A673 (cell line): ENCODE measurements around the gene EXOSC7. TPM values are rescaled to one million over a fixed set of nuclear protein-coding genes. Genes with fewer than 3 reads are reported as not detected.

Experiments used
- BruUV-seq: library from RNA; stranded (reverse); fragments of 400-500 nt; replicated peaks from 2 replicates; lab custom pipeline; 2021; lab: Mats Ljungman, UMichigan
- CTCF ChIA-PET: fragments of 300-600 bp; sonication (Branson Sonifier 250); formaldehyde crosslinking; loops from one replicate; lab custom pipeline; 2022; ENCODE audit warnings: antibody characterized with exemption; lab: Charles Lee
- POLR2A ChIA-PET: fragments of 300-600 bp; sonication (Branson Sonifier 250); formaldehyde crosslinking; loops from one replicate; lab custom pipeline; 2022; ENCODE audit warnings: antibody characterized with exemption; ENCODE audit not compliant: low non-redundant PET; lab: Charles Lee
- DNase-seq: peaks from one replicate; pipeline ENCODE4 v3.0.0-alpha.2; 2015; ENCODE audit warnings: low spot score
- H3K27ac ChIP-seq: fragments of 200-600 bp; sonication (generic); 2 replicates; pipeline ENCODE4 v1.5.1; 2016; ENCODE audit warnings: mixed run types, low read depth, mild to moderate bottlenecking, mixed read lengths, antibody characterized with exemption, low read length; ENCODE audit not compliant: poor library complexity, severe bottlenecking
- H3K27me3 ChIP-seq: fragments of 200-600 bp; sonication (generic); replicated peaks from 2 replicates; pipeline ENCODE4 v1.6.1; 2017; ENCODE audit warnings: mixed run types, low read depth, mild to moderate bottlenecking, mixed read lengths, antibody characterized with exemption, low read length; ENCODE audit not compliant: insufficient read depth, poor library complexity
- H3K36me3 ChIP-seq: fragments of 200-600 bp; sonication (generic); 2 replicates; pipeline ENCODE4 v1.6.1; 2016; ENCODE audit warnings: mixed run types, mild to moderate bottlenecking, mixed read lengths, antibody characterized with exemption, low read length; ENCODE audit not compliant: insufficient read depth, poor library complexity, severe bottlenecking
- H3K4me1 ChIP-seq: fragments of 200-600 bp; sonication (generic); 2 replicates; pipeline ENCODE4 v1.6.1; 2017; ENCODE audit warnings: mixed run types, mild to moderate bottlenecking, mixed read lengths, antibody characterized with exemption, low read length; ENCODE audit not compliant: insufficient read depth, poor library complexity, severe bottlenecking
- H3K4me3 ChIP-seq: fragments of 200-600 bp; sonication (generic); 2 replicates; pipeline ENCODE4 v1.5.1; 2016; ENCODE audit warnings: low read depth, mixed run types, mild to moderate bottlenecking, mixed read lengths, low read length; ENCODE audit not compliant: poor library complexity, severe bottlenecking
- H3K9me3 ChIP-seq: fragments of 200-600 bp; sonication (generic); 2 replicates; pipeline ENCODE4 v1.6.1; 2016; ENCODE audit warnings: mixed run types, low read depth, mild to moderate bottlenecking, mixed read lengths, antibody characterized with exemption, low read length; ENCODE audit not compliant: poor library complexity, severe bottlenecking
- EZH2 ChIP-seq: fragments of 200-600 bp; sonication (generic); IDR thresholded peaks from 2 replicates; pipeline ENCODE4 v1.6.1; 2017; ENCODE audit warnings: borderline replicate concordance, low read depth, mild to moderate bottlenecking, mixed read lengths, antibody characterized with exemption, low read length; ENCODE audit not compliant: poor library complexity, severe bottlenecking
- intact Hi-C: fragments of 100-400 bp; cut with micrococcal nuclease; formaldehyde crosslinking; loops from one replicate; pipeline ENCODE4 v1.10.0; 2022; ENCODE audit not compliant: unreplicated experiment
- total RNA-seq: library from RNA; stranded (reverse); gene quantifications from 2 replicates; pipeline ENCODE4 v1.2.3, GENCODE V29; 2021
- TF ChIP-seq, protein P1 (sequence below): fragments of 300-800, 200-600 bp; sonication (generic); conservative IDR thresholded peaks from 2 replicates; pipeline ENCODE4 v1.5.1; 2017; ENCODE audit warnings: low read depth, mild to moderate bottlenecking, antibody characterized with exemption, low read length, moderate library complexity, mixed read lengths

Gene EXOSC7
- total RNA-seq, 1 experiment from 2014 or later, result 47.4 TPM

DNA sequence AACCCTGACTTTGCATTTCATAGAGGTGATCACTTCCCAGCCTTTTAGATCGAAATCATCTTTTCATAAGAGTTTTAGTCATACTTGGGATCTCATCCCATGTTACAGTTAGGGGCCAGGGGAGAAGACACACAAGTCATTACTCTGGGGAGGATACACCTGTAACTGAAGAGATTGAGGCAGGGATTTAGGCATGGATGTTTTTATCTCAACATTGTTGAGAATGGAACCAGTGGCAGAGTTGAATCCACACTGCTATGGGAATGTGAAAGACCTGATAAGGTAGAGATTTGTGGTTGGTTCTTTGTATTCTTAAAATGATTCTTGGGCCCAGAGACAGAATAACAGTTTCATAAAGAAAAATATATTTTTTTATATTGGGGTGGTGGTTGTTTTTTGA is 33.8 kb downstream of the EXOSC7 start:
- no peaks in the 10 kb centered on the region for H3K9me3 ChIP-seq
- DNase-seq, result no peak
- ChIA-PET CTCF (no interaction called here), POLR2A (no interaction called here)
- H3K4me3 ChIP-seq, result no peak overlapping the region
- TF ChIP-seq, protein P1, sequence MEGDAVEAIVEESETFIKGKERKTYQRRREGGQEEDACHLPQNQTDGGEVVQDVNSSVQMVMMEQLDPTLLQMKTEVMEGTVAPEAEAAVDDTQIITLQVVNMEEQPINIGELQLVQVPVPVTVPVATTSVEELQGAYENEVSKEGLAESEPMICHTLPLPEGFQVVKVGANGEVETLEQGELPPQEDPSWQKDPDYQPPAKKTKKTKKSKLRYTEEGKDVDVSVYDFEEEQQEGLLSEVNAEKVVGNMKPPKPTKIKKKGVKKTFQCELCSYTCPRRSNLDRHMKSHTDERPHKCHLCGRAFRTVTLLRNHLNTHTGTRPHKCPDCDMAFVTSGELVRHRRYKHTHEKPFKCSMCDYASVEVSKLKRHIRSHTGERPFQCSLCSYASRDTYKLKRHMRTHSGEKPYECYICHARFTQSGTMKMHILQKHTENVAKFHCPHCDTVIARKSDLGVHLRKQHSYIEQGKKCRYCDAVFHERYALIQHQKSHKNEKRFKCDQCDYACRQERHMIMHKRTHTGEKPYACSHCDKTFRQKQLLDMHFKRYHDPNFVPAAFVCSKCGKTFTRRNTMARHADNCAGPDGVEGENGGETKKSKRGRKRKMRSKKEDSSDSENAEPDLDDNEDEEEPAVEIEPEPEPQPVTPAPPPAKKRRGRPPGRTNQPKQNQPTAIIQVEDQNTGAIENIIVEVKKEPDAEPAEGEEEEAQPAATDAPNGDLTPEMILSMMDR, result no peak
- TF ChIP-seq EZH2, result no peak
- peaks cover 22% of the 10 kb centered on the region for H3K4me1 ChIP-seq
- no peak overlapping the region for H3K27ac ChIP-seq
- intact Hi-C loops, result no loop called here
- no peaks in the 10 kb centered on the region for H3K27me3 ChIP-seq
- BruUV-seq, result no TSS peak
- H3K36me3 ChIP-seq, result peaks cover 43% of the 10 kb centered on the region

DNA sequence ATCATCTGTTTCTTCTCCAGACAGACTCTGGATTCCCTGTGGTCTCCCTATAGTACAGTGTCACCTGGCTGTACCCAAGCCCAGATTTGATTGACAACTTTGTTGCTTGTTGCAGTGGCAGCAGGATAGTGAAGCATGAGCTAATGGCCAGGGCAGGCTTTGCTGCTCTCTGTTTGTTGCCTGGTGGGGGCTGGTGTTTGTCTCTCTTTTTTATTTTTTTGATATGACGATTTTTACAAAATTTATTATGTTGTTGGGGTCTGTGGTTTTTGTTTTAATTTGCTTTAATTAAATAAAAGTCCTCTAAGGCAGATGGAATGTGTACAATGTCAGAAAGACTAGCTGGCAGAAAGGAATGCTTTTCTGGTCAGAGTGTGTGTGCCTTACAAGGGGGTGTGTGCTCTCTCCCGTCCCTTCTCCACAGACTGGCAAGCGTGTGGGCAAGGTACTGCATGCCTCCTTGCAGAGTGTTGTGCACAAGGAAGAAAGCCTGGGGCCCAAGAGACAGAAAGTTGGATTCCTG is 34.8 kb downstream of the EXOSC7 start:
- no peak for DNase-seq
- TF ChIP-seq EZH2, result no peak
- TF ChIP-seq, protein P1, result no peak
- peak overlapping the region; percentile 67 for H3K27ac ChIP-seq
- H3K4me1 ChIP-seq, result peaks cover 22% of the 10 kb centered on the region
- peaks cover 37% of the 10 kb centered on the region for H3K36me3 ChIP-seq
- H3K4me3 ChIP-seq, result no peak overlapping the region
- no TSS peak for BruUV-seq
- no peaks in the 10 kb centered on the region for H3K27me3 ChIP-seq
- POLR2A ChIA-PET, result no interaction called here
- CTCF ChIA-PET, result no interaction called here
- H3K9me3 ChIP-seq, result no peaks in the 10 kb centered on the region
- intact Hi-C loops, result no loop called here

GRCh38 chr3:45011756-45012508 is 35.9 kb downstream of the EXOSC7 start:
- no peaks in the 10 kb centered on the region for H3K27me3 ChIP-seq
- TF ChIP-seq EZH2, result no peak
- TF ChIP-seq, protein P1, result no peak
- H3K9me3 ChIP-seq, result no peaks in the 10 kb centered on the region
- ChIA-PET CTCF (no interaction called here), POLR2A (no interaction called here)
- peak overlapping the region; percentile 67 for H3K27ac ChIP-seq
- no TSS peak for BruUV-seq
- peak; percentile 67 for DNase-seq
- H3K4me1 ChIP-seq, result peaks cover 22% of the 10 kb centered on the region
- H3K36me3 ChIP-seq, result peaks cover 35% of the 10 kb centered on the region
- no peak overlapping the region for H3K4me3 ChIP-seq
- intact Hi-C loops, result no loop called here
